ENCODE measurements around the gene TRAF3IP1.
"Not testable (repeated sequence)": the region's sequence is repeated elsewhere in the genome, so short reads cannot be mapped to it uniquely, and the experiment has no call there.

TRAF3IP1 gene

DNA sequence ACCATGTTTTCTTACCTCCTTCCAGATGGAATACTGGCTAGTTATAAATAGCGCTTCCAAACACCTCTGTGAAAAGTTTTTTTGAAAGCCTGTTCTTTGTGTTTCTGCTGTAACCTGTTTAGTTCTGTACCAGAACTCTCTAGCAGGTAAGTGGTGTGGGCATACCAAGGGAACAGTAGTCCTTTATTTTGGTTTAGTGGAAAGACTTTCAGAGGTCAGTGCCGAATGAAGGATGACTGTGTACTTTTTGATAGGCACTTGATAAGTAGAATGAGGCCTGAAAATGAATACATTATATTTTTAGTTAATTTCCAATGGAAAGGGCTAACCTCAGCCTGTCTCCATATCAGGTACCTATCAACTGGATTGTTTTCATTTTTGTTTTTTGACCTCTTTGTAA lies 78.8 kb downstream of the TRAF3IP1 start:
- FAIRE-seq, result no peak
- TF ChIP-seq TAF1 (IDR thresholded peaks at IDR 0.05; ENCODE audit: low read depth, low read length) (no peak), PAX5 (IDR thresholded peaks at IDR 0.05; ENCODE audit: insufficient read depth, low read length, severe bottlenecking) (no peak), POLR2A (IDR thresholded peaks at IDR 0.05; ENCODE audit: low read depth, low read length) (no peak), SPI1 (IDR thresholded peaks at IDR 0.05; ENCODE audit: low read depth, low read length) (no peak), POLR2AphosphoS5 (IDR thresholded peaks at IDR 0.05; ENCODE audit: low read depth, low read length) (no peak), POU2F2 (IDR thresholded peaks at IDR 0.05; ENCODE audit: low read depth, low read length) (no peak)

GRCh38 chr2:238401551-238401950 lies 81.2 kb downstream of the TRAF3IP1 start:
- no peak for TF ChIP-seq POLR2A (IDR thresholded peaks at IDR 0.05; ENCODE audit: low read depth, low read length)
- TF ChIP-seq TAF1 (IDR thresholded peaks at IDR 0.05; ENCODE audit: low read depth, low read length), result no peak
- TF ChIP-seq POLR2AphosphoS5 (IDR thresholded peaks at IDR 0.05; ENCODE audit: low read depth, low read length), result no peak
- TF ChIP-seq POU2F2 (IDR thresholded peaks at IDR 0.05; ENCODE audit: low read depth, low read length), result no peak
- TF ChIP-seq SPI1 (IDR thresholded peaks at IDR 0.05; ENCODE audit: low read depth, low read length), result no peak
- no peak for TF ChIP-seq PAX5 (IDR thresholded peaks at IDR 0.05; ENCODE audit: insufficient read depth, low read length, severe bottlenecking)
- no peak for FAIRE-seq

More for the DNA sequence above, 78.8 kb downstream of the TRAF3IP1 start:
- no peak for DNase-seq (ENCODE audit: insufficient read length, low spot score)

GRCh38 chr2:238403632-238404405 lies 83.5 kb downstream of the TRAF3IP1 start:
- TF ChIP-seq TAF1 (IDR thresholded peaks at IDR 0.05; ENCODE audit: low read depth, low read length) (no peak), POLR2A (IDR thresholded peaks at IDR 0.05; ENCODE audit: low read depth, low read length) (no peak), POLR2AphosphoS5 (IDR thresholded peaks at IDR 0.05; ENCODE audit: low read depth, low read length) (no peak), PAX5 (IDR thresholded peaks at IDR 0.05; ENCODE audit: insufficient read depth, low read length, severe bottlenecking) (no peak), POU2F2 (IDR thresholded peaks at IDR 0.05; ENCODE audit: low read depth, low read length) (no peak), SPI1 (IDR thresholded peaks at IDR 0.05; ENCODE audit: low read depth, low read length) (no peak)
- FAIRE-seq (no peak), DNase-seq (ENCODE audit: insufficient read length, low spot score) (no peak)

More at GRCh38 chr2:238401551-238401950, 81.2 kb downstream of the TRAF3IP1 start:
- no peak for DNase-seq (ENCODE audit: insufficient read length, low spot score)

DNA sequence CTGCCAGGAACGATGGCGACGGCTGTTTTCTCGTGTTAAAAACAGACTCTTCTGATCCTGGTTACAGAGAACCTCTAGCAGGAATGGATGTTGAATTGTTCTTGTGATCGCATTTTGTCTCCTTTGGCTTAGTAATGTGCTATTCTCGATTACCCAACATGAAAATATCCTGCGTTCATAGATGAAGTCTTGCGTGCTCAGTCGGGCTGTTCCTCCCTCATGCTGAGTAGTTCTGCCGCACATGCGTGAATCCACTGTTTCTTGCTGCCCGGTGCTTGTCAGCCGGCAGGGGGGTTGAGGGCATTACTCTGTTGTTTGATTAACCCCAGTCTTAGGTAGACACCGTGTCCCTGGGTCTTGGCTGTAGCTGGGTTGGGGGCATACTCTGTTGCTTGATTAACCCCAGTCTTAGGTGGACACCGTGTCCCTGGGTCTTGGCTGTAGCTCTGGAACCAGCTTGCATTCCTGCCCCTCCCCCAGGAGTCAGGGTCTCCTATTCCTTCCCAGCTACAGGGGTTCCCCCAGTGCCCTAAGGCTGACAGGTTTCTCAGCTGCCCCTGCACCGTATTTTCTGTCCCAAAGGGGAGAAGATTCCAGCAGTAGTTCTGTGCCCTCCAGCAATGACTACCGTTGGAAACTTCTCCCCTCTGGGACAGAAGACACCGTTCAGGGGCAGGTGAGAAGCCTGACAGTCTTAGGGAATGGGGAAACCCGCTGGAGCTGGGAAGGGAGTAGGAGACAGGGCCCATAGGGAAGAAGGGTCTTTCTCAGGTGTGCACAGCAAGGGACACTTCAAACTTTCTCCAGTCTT lies 84.3 kb downstream of the TRAF3IP1 start:
- DNase-seq (ENCODE audit: insufficient read length, low spot score) (no peak), FAIRE-seq (no peak)
- TF ChIP-seq TAF1 (IDR thresholded peaks at IDR 0.05; ENCODE audit: low read depth, low read length) (no peak), POU2F2 (IDR thresholded peaks at IDR 0.05; ENCODE audit: low read depth, low read length) (no peak), POLR2A (IDR thresholded peaks at IDR 0.05; ENCODE audit: low read depth, low read length) (no peak), SPI1 (IDR thresholded peaks at IDR 0.05; ENCODE audit: low read depth, low read length) (no peak), POLR2AphosphoS5 (IDR thresholded peaks at IDR 0.05; ENCODE audit: low read depth, low read length) (no peak), PAX5 (IDR thresholded peaks at IDR 0.05; ENCODE audit: insufficient read depth, low read length, severe bottlenecking) (no peak)

DNA sequence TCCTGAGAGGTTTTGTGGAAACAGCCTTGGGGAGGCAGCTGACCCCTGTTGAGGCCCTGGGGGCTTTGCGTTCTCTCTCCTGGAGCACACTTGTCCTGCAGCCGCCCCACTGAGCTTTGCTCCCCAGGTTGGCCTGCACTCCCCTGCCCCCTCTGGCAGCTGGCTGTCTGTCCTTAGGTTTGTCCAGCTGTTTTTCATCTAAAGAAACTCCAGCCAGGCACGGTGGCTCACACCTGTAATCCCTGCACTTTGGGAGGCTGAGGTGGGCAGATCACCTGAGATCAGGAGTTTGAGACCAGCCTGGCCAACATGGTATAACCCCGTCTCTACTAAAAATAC lies 84.9 kb downstream of the TRAF3IP1 start:
- DNase-seq (ENCODE audit: insufficient read length, low spot score); FAIRE-seq: not testable (repeated sequence)

DNA sequence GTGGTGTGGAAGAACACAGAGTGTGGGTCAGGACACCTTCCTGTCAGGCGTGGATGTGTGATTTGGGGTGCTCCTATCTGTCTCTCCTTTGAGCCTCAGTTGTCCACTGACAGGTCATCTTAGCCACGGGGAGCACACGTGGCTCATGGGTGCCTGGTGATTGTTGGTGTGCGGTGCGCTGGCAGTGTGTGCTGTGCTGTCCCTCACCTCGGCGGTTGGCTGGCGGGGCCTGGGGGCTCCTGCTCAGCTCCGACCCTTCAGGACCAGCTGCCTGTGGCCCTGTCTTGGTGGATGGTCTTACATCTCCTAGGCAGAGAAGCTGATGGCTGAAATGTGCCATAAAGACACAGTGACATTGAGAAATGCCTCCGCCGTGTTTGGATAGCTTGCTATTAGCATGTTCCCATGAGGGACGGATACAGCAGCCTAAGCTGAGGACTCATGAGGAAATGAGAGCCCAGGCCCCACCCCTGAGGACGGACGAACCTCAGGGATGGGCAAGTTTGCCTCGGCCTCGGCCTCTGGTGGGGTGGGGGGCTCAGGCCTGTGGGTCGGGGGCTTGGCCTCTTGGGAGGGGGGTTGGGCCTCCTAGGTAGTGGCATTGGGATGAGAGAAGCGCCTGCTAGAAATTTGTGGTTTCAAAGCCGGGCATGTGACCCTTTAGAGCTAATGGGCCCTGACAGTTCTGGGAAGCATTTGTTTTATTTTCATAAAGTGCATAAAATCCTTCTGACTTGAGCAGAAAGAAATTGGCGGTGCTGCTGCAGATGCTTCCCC lies 86.1 kb downstream of the TRAF3IP1 start:
- no peak for DNase-seq (ENCODE audit: insufficient read length, low spot score)
- TF ChIP-seq TAF1 (IDR thresholded peaks at IDR 0.05; ENCODE audit: low read depth, low read length) (no peak), SPI1 (IDR thresholded peaks at IDR 0.05; ENCODE audit: low read depth, low read length) (no peak), POU2F2 (IDR thresholded peaks at IDR 0.05; ENCODE audit: low read depth, low read length) (no peak), POLR2AphosphoS5 (IDR thresholded peaks at IDR 0.05; ENCODE audit: low read depth, low read length) (no peak), PAX5 (IDR thresholded peaks at IDR 0.05; ENCODE audit: insufficient read depth, low read length, severe bottlenecking) (no peak), POLR2A (IDR thresholded peaks at IDR 0.05; ENCODE audit: low read depth, low read length) (no peak)
- no peak for FAIRE-seq

DNA sequence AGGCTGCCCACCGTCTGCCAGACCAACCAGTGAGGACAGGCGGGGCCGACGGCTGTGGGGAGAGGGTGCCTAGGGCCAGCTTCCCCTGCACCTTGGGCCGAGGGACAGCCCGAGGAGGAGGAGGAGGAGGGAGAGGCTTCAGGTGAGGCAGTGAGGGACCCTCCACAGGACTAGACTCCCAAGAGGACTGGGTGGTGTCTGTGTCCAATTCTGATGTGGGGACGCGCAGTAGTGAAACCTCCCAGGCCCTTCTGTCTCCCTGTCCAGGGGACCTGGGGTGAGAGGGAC lies 86.6 kb downstream of the TRAF3IP1 start:
- no peak for TF ChIP-seq PAX5 (IDR thresholded peaks at IDR 0.05; ENCODE audit: insufficient read depth, low read length, severe bottlenecking)
- TF ChIP-seq POLR2A (IDR thresholded peaks at IDR 0.05; ENCODE audit: low read depth, low read length), result no peak
- TF ChIP-seq SPI1 (IDR thresholded peaks at IDR 0.05; ENCODE audit: low read depth, low read length), result no peak
- TF ChIP-seq TAF1 (IDR thresholded peaks at IDR 0.05; ENCODE audit: low read depth, low read length), result no peak
- no peak for TF ChIP-seq POU2F2 (IDR thresholded peaks at IDR 0.05; ENCODE audit: low read depth, low read length)
- DNase-seq (ENCODE audit: insufficient read length, low spot score) (no peak), FAIRE-seq (no peak)

DNA sequence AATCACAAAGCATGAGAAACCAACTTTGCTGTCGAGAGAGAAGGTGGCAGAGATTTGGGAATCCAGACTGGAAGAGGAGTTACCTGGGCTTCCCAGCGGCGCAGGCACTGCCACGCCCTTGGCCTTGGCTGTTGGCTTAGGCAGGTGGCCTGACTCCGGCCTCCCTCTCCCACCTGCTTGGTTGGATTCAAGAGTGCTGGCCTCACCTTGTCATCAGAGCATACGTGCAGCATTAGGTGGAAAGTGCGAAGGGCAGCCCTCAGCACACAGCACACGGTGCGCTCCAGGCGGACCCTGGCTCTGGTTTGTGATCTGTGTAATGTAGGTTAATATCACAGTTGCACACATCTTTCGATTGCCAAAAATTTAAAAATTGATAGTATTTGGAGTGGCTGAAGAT lies 87.2 kb downstream of the TRAF3IP1 start:
- TF ChIP-seq POLR2A (IDR thresholded peaks at IDR 0.05; ENCODE audit: low read depth, low read length) (no peak), POU2F2 (IDR thresholded peaks at IDR 0.05; ENCODE audit: low read depth, low read length) (no peak), PAX5 (IDR thresholded peaks at IDR 0.05; ENCODE audit: insufficient read depth, low read length, severe bottlenecking) (no peak), POLR2AphosphoS5 (IDR thresholded peaks at IDR 0.05; ENCODE audit: low read depth, low read length) (no peak), TAF1 (IDR thresholded peaks at IDR 0.05; ENCODE audit: low read depth, low read length) (no peak), SPI1 (IDR thresholded peaks at IDR 0.05; ENCODE audit: low read depth, low read length) (no peak)
- FAIRE-seq (no peak), DNase-seq (ENCODE audit: insufficient read length, low spot score) (no peak)

GRCh38 chr2:238408615-238409340 lies 88.5 kb downstream of the TRAF3IP1 start:
- TF ChIP-seq POLR2A (IDR thresholded peaks at IDR 0.05; ENCODE audit: low read depth, low read length) (no peak), POLR2AphosphoS5 (IDR thresholded peaks at IDR 0.05; ENCODE audit: low read depth, low read length) (no peak), POU2F2 (IDR thresholded peaks at IDR 0.05; ENCODE audit: low read depth, low read length) (no peak), TAF1 (IDR thresholded peaks at IDR 0.05; ENCODE audit: low read depth, low read length) (no peak), SPI1 (IDR thresholded peaks at IDR 0.05; ENCODE audit: low read depth, low read length) (no peak), PAX5 (IDR thresholded peaks at IDR 0.05; ENCODE audit: insufficient read depth, low read length, severe bottlenecking) (no peak)
- no peak for FAIRE-seq
- DNase-seq (ENCODE audit: insufficient read length, low spot score), result no peak
